A673 (cell line): ENCODE measurements around the gene FAM8A1. TPM values are rescaled to one million over a fixed set of nuclear protein-coding genes. Genes with fewer than 3 reads are reported as not detected.

Source experiments
- BruUV-seq: library from RNA; stranded (reverse); fragments of 400-500 nt; replicated peaks from 2 replicates; lab custom pipeline; 2021; lab: Mats Ljungman, UMichigan
- CTCF ChIA-PET: fragments of 300-600 bp; sonication (Branson Sonifier 250); formaldehyde crosslinking; loops from one replicate; lab custom pipeline; 2022; ENCODE audit warnings: antibody characterized with exemption; lab: Charles Lee
- POLR2A ChIA-PET: fragments of 300-600 bp; sonication (Branson Sonifier 250); formaldehyde crosslinking; loops from one replicate; lab custom pipeline; 2022; ENCODE audit warnings: antibody characterized with exemption; ENCODE audit not compliant: low non-redundant PET; lab: Charles Lee
- DNase-seq: peaks from one replicate; pipeline ENCODE4 v3.0.0-alpha.2; 2015; ENCODE audit warnings: low spot score
- H3K27ac ChIP-seq: fragments of 200-600 bp; sonication (generic); 2 replicates; pipeline ENCODE4 v1.5.1; 2016; ENCODE audit warnings: mixed run types, low read depth, mild to moderate bottlenecking, mixed read lengths, antibody characterized with exemption, low read length; ENCODE audit not compliant: poor library complexity, severe bottlenecking
- H3K27me3 ChIP-seq: fragments of 200-600 bp; sonication (generic); replicated peaks from 2 replicates; pipeline ENCODE4 v1.6.1; 2017; ENCODE audit warnings: mixed run types, low read depth, mild to moderate bottlenecking, mixed read lengths, antibody characterized with exemption, low read length; ENCODE audit not compliant: insufficient read depth, poor library complexity
- H3K36me3 ChIP-seq: fragments of 200-600 bp; sonication (generic); 2 replicates; pipeline ENCODE4 v1.6.1; 2016; ENCODE audit warnings: mixed run types, mild to moderate bottlenecking, mixed read lengths, antibody characterized with exemption, low read length; ENCODE audit not compliant: insufficient read depth, poor library complexity, severe bottlenecking
- H3K4me1 ChIP-seq: fragments of 200-600 bp; sonication (generic); 2 replicates; pipeline ENCODE4 v1.6.1; 2017; ENCODE audit warnings: mixed run types, mild to moderate bottlenecking, mixed read lengths, antibody characterized with exemption, low read length; ENCODE audit not compliant: insufficient read depth, poor library complexity, severe bottlenecking
- H3K4me3 ChIP-seq: fragments of 200-600 bp; sonication (generic); 2 replicates; pipeline ENCODE4 v1.5.1; 2016; ENCODE audit warnings: low read depth, mixed run types, mild to moderate bottlenecking, mixed read lengths, low read length; ENCODE audit not compliant: poor library complexity, severe bottlenecking
- H3K9me3 ChIP-seq: fragments of 200-600 bp; sonication (generic); 2 replicates; pipeline ENCODE4 v1.6.1; 2016; ENCODE audit warnings: mixed run types, low read depth, mild to moderate bottlenecking, mixed read lengths, antibody characterized with exemption, low read length; ENCODE audit not compliant: poor library complexity, severe bottlenecking
- EZH2 ChIP-seq: fragments of 200-600 bp; sonication (generic); IDR thresholded peaks from 2 replicates; pipeline ENCODE4 v1.6.1; 2017; ENCODE audit warnings: borderline replicate concordance, low read depth, mild to moderate bottlenecking, mixed read lengths, antibody characterized with exemption, low read length; ENCODE audit not compliant: poor library complexity, severe bottlenecking
- intact Hi-C: fragments of 100-400 bp; cut with micrococcal nuclease; formaldehyde crosslinking; loops from one replicate; pipeline ENCODE4 v1.10.0; 2022; ENCODE audit not compliant: unreplicated experiment
- total RNA-seq: library from RNA; stranded (reverse); gene quantifications from 2 replicates; pipeline ENCODE4 v1.2.3, GENCODE V29; 2021
- TF ChIP-seq, protein P1 (sequence below): fragments of 300-800, 200-600 bp; sonication (generic); conservative IDR thresholded peaks from 2 replicates; pipeline ENCODE4 v1.5.1; 2017; ENCODE audit warnings: low read depth, mild to moderate bottlenecking, antibody characterized with exemption, low read length, moderate library complexity, mixed read lengths

FAM8A1 gene
- total RNA-seq, 1 experiment from 2014 or later: 15.7 TPM

DNA sequence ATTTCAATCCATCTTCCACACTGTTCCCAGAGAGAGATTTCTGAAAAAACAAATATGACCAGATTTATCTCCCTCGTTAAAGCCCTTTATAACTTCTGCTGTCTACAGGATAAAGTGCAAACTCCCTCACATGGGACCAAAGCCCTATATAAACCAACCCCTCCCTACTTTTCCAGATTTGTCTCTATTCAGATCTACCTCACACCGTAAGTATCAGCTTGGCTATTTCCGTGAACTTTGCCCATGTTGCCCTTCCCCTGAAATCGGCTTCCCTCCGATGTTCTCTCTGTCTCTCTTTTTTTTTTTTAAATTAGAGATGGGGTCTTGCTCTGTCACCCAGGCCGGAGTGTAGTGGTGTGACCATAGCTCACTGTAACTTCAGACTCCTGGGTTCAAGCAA is 12.1 kb upstream of the FAM8A1 start:
- no peaks in the 10 kb centered on the region for H3K27me3 ChIP-seq
- no peak overlapping the region for H3K4me3 ChIP-seq
- H3K36me3 ChIP-seq: no peaks in the 10 kb centered on the region
- no peaks in the 10 kb centered on the region for H3K9me3 ChIP-seq
- H3K4me1 ChIP-seq: no peaks in the 10 kb centered on the region
- no peak for DNase-seq
- ChIA-PET POLR2A (no interaction called here), CTCF (no interaction called here)
- intact Hi-C loops: loop anchor here (10.0 kb wide), 2 partner anchors 537 to 917 kb away; partner anchors contain the start of gene NHLRC1
- TF ChIP-seq, protein P1, sequence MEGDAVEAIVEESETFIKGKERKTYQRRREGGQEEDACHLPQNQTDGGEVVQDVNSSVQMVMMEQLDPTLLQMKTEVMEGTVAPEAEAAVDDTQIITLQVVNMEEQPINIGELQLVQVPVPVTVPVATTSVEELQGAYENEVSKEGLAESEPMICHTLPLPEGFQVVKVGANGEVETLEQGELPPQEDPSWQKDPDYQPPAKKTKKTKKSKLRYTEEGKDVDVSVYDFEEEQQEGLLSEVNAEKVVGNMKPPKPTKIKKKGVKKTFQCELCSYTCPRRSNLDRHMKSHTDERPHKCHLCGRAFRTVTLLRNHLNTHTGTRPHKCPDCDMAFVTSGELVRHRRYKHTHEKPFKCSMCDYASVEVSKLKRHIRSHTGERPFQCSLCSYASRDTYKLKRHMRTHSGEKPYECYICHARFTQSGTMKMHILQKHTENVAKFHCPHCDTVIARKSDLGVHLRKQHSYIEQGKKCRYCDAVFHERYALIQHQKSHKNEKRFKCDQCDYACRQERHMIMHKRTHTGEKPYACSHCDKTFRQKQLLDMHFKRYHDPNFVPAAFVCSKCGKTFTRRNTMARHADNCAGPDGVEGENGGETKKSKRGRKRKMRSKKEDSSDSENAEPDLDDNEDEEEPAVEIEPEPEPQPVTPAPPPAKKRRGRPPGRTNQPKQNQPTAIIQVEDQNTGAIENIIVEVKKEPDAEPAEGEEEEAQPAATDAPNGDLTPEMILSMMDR: no peak
- no peak for TF ChIP-seq EZH2
- BruUV-seq: no TSS peak
- no peak overlapping the region for H3K27ac ChIP-seq

DNA sequence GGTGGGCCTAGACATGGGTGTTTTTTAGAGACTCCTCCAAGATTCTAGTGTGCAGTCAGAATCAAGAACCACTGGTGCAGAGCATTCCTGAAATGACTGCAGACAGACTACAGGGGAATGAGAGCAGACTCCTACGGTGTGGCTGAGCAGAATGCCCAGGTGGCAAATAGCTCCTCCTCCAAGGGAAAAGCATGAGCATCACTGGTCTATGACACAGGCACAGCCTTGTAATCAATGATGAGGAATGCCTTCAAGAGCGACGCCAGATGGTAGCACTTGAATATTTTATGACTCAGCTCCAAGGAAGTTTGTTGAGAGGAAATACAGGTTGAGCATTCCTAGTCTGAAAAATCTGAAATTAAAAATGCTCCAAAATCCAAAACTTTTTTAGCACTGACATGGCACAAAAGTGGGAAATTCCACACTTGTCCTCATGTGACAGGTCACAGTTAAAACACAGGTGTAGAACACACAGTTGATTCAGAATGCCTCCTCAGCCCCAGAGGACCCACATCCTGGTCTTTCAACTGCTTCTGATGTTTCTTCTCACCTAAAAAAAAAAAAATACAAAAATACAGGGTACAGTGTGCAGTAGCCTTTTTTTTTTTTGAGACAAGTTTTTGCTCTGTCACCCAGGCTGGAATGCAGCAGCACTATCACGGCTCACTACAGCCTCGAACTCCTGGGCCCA is 10.6 kb upstream of the FAM8A1 start:
- Histone ChIP-seq H3K9me3 (no peaks in the 10 kb centered on the region), H3K27ac (no peak overlapping the region), H3K4me3 (no peak overlapping the region), H3K36me3 (no peaks in the 10 kb centered on the region), H3K27me3 (no peaks in the 10 kb centered on the region), H3K4me1 (no peaks in the 10 kb centered on the region)
- DNase-seq: peak; percentile 65
- intact Hi-C loops: loop anchor here (10.0 kb wide), 2 partner anchors 535 to 915 kb away; partner anchors contain the start of gene NHLRC1
- TF ChIP-seq, protein P1: 0 out of 2 replicates have a peak, but pooled peaks have one; percentile 27
- TF ChIP-seq EZH2: no peak
- ChIA-PET POLR2A (no interaction called here), CTCF (interaction anchor here (0.9 kb wide), 1 partner anchor 225 kb away, joined by 3 read pairs; no protein-coding TSS in a partner anchor)
- BruUV-seq: no TSS peak

DNA sequence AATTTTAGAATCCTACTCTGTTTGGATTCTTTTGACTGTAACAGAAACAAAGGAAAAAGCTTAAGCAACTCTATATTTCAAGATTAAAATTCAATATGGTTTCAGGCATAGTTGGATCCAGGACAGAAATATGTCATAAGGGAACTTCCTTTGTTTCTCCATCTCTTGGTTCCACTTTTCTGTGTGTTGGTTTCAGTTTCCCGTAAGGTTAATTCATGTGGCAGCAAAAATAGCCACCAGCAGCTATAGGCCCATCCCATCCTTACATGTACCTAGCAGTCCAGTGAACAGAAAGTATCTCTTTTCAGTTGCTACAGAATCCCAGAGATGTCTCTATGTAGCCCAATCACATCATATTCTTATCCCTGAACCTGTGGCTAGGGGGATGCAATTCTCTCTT is 8.8 kb upstream of the FAM8A1 start:
- Histone ChIP-seq H3K27ac (no peak overlapping the region), H3K36me3 (no peaks in the 10 kb centered on the region), H3K9me3 (no peaks in the 10 kb centered on the region), H3K4me1 (no peaks in the 10 kb centered on the region), H3K27me3 (no peaks in the 10 kb centered on the region), H3K4me3 (no peak overlapping the region)
- intact Hi-C loops: no loop called here
- TF ChIP-seq EZH2: no peak
- TF ChIP-seq, protein P1: no peak
- ChIA-PET CTCF (no interaction called here), POLR2A (no interaction called here)
- BruUV-seq: no TSS peak
- DNase-seq: no peak
